Measurements from ENCODE around the gene EIF2S2.

EIF2S2 gene

GRCh38 chr20:34088305-34089174 lies 23.5 kb downstream of the EIF2S2 start:
- DNase-seq, result no peak

GRCh38 chr20:34085544-34086040 lies 26.5 kb downstream of the EIF2S2 start:
- DNase-seq, result no peak

GRCh38 chr20:34084227-34084923 lies 27.7 kb downstream of the EIF2S2 start:
- DNase-seq, result no peak

GRCh38 chr20:34083781-34084180 lies 28.3 kb downstream of the EIF2S2 start:
- no peak for DNase-seq

GRCh38 chr20:34083137-34083536 lies 28.9 kb downstream of the EIF2S2 start:
- DNase-seq, result peak; percentile 24

- DNase-seq, result no peak
These were observed 29.7 kb downstream of the EIF2S2 start for GRCh38 chr20:34082232-34082887.

GRCh38 chr20:34079818-34080217 lies 32.2 kb downstream of the EIF2S2 start:
- no peak for DNase-seq

- no peak for DNase-seq
These were observed 33.5 kb downstream of the EIF2S2 start for GRCh38 chr20:34078540-34078939.

GRCh38 chr20:34076952-34077351 lies 35.1 kb downstream of the EIF2S2 start:
- no peak for DNase-seq

- DNase-seq, result no peak
These were observed 36.4 kb downstream of the EIF2S2 start for GRCh38 chr20:34075647-34076046.

- no peak for DNase-seq
These were observed 37.8 kb downstream of the EIF2S2 start for GRCh38 chr20:34074101-34074760.

- no peak for DNase-seq
These were observed 39.3 kb downstream of the EIF2S2 start for GRCh38 chr20:34072778-34073177.

GRCh38 chr20:34072076-34072475 lies 40.0 kb downstream of the EIF2S2 start:
- no peak for DNase-seq

GRCh38 chr20:34070859-34071258 lies 41.2 kb downstream of the EIF2S2 start:
- DNase-seq, result no peak

GRCh38 chr20:34070079-34070439 lies 42.0 kb downstream of the EIF2S2 start:
- no peak for DNase-seq

GRCh38 chr20:34069341-34070078 lies 42.5 kb downstream of the EIF2S2 start:
- DNase-seq, result peak; percentile 85

GRCh38 chr20:34068001-34068400 lies 44.0 kb downstream of the EIF2S2 start:
- peak; percentile 34 for DNase-seq

- DNase-seq, result no peak
These were observed 45.5 kb downstream of the EIF2S2 start for GRCh38 chr20:34066476-34067090.

GRCh38 chr20:34065260-34065659 lies 46.8 kb downstream of the EIF2S2 start:
- DNase-seq, result no peak

- DNase-seq, result no peak
These were observed 47.8 kb downstream of the EIF2S2 start for GRCh38 chr20:34064286-34064685.

GRCh38 chr20:34062570-34063482 lies 49.2 kb downstream of the EIF2S2 start:
- DNase-seq, result no peak
